Smooth muscle cell (in vitro differentiated cells): Measurements from ENCODE around the gene HOXB1. TPM values are rescaled to one million over a fixed set of nuclear protein-coding genes. Genes with fewer than 3 reads are reported as not detected.

Experiments used
- DNase-seq: peaks from one replicate; lab custom pipeline; 2025; ENCODE audit not compliant: unreplicated experiment; lab: John Stamatoyannopoulos, UW
- H2AFZ ChIP-seq: fragments of 200-600 bp; sonication (generic); 2 replicates; pipeline ENCODE4 v1.6.0; 2016; ENCODE audit warnings: antibody characterized with exemption, low read depth, mild to moderate bottlenecking
- H3F3A ChIP-seq: fragments of 200-600 bp; sonication (generic); 2 replicates; pipeline ENCODE4 v1.6.0; 2017; ENCODE audit warnings: antibody characterized with exemption, low read depth
- H3K27ac ChIP-seq: fragments of 200-600 bp; sonication (generic); 2 replicates; pipeline ENCODE4 v1.5.1; 2016; ENCODE audit warnings: low read depth, mild to moderate bottlenecking
- H3K27me3 ChIP-seq: fragments of 200-600 bp; sonication (generic); 2 replicates; pipeline ENCODE4 v1.6.1; 2016; ENCODE audit warnings: low read depth, mild to moderate bottlenecking
- H3K36me3 ChIP-seq: fragments of 200-600 bp; sonication (generic); 2 replicates; pipeline ENCODE4 v1.5.1; 2016; ENCODE audit warnings: low read depth
- H3K4me1 ChIP-seq: fragments of 200-600 bp; sonication (generic); 2 replicates; pipeline ENCODE4 v1.5.1; 2016; ENCODE audit warnings: low read depth
- H3K4me2 ChIP-seq: fragments of 200-600 bp; sonication (generic); 2 replicates; pipeline ENCODE4 v1.6.0; 2016; ENCODE audit warnings: mild to moderate bottlenecking
- H3K4me3 ChIP-seq: fragments of 200-600 bp; sonication (generic); 2 replicates; pipeline ENCODE4 v1.5.1; 2016; ENCODE audit warnings: mild to moderate bottlenecking
- H3K79me2 ChIP-seq: fragments of 200-600 bp; sonication (generic); 2 replicates; pipeline ENCODE4 v1.6.0; 2016; ENCODE audit warnings: low read depth, mild to moderate bottlenecking
- H3K9ac ChIP-seq: fragments of 200-600 bp; sonication (generic); 2 replicates; pipeline ENCODE4 v1.6.0; 2016; ENCODE audit warnings: low read depth
- H3K9me3 ChIP-seq: fragments of 200-600 bp; sonication (generic); replicated peaks from 2 replicates; pipeline ENCODE4 v1.5.1; 2016; ENCODE audit warnings: low read depth
- H4K20me1 ChIP-seq: fragments of 200-600 bp; sonication (generic); 2 replicates; pipeline ENCODE4 v1.6.0; 2016; ENCODE audit warnings: low read depth
- CTCF ChIP-seq: fragments of 200-600 bp; sonication (generic); IDR thresholded peaks from 2 replicates; pipeline ENCODE4 v1.5.1; 2017; ENCODE audit warnings: borderline replicate concordance, mild to moderate bottlenecking, antibody characterized with exemption; ENCODE audit not compliant: insufficient read depth, poor library complexity, severe bottlenecking
- WGBS: methylation state at CpG from one replicate; pipeline ENCODE4 v1.1.7; 2016; ENCODE audit warnings: low lambda C conversion rate; 5-methylcytosine and 5-hydroxymethylcytosine counted together
- polyA plus RNA-seq: library from polyadenylated mRNA; unstranded; fragments of >200 nt; fragmentation: Nextera tagmentation; extraction: Ambion mirVana; gene quantifications from 2 replicates; pipeline ENCODE4 v1.2.1, GENCODE V29; 2016
- total RNA-seq: library from RNA; depleted of rRNA; stranded (reverse); fragments of >200 nt; gene quantifications from 2 replicates; pipeline ENCODE4 v1.2.3, GENCODE V29; 2014

Gene HOXB1
- total and polyA plus RNA-seq, 2 experiments from 2014 or later: not detected

GRCh38 chr17:48541577-48542113 is 10.8 kb upstream of the HOXB1 start:
- Histone ChIP-seq H3K9ac (peak overlapping the region; percentile 81), H3K4me1 (peaks cover 15% of the 10 kb centered on the region), H3K36me3 (no peaks in the 10 kb centered on the region), H3K27ac (peak overlapping the region; percentile 93), H2AFZ (peak overlapping the region; percentile 85), H4K20me1 (no peaks in the 10 kb centered on the region), H3K9me3 (no peaks in the 10 kb centered on the region), H3K27me3 (no peaks in the 10 kb centered on the region), H3K4me2 (peak overlapping the region; percentile 98), H3K4me3 (peak overlapping the region; percentile 72), H3F3A (peaks cover 21% of the 10 kb centered on the region), H3K79me2 (peaks cover 30% of the 10 kb centered on the region)
- DNase-seq: peak; percentile 22
- 7% methylated on average over 15 of the region's 36 CpGs for WGBS
- no peak for TF ChIP-seq CTCF

GRCh38 chr17:48541036-48541576 is 10.3 kb upstream of the HOXB1 start:
- Histone ChIP-seq H3K27me3 (no peaks in the 10 kb centered on the region), H2AFZ (peak overlapping the region; percentile 85), H3K9ac (peak overlapping the region; percentile 81), H3K9me3 (no peaks in the 10 kb centered on the region), H4K20me1 (no peaks in the 10 kb centered on the region), H3K4me2 (peak overlapping the region; percentile 98), H3F3A (peaks cover 15% of the 10 kb centered on the region), H3K27ac (peak overlapping the region; percentile 93), H3K4me3 (peak overlapping the region; percentile 72), H3K4me1 (peaks cover 15% of the 10 kb centered on the region), H3K79me2 (peaks cover 30% of the 10 kb centered on the region), H3K36me3 (no peaks in the 10 kb centered on the region)
- DNase-seq: no peak
- 33% methylated on average over 11 of the region's 12 CpGs for WGBS
- TF ChIP-seq CTCF: no peak

GRCh38 chr17:48540213-48540612 is 9.4 kb upstream of the HOXB1 start:
- Histone ChIP-seq H3K4me3 (no peak overlapping the region), H2AFZ (no peak overlapping the region), H3F3A (peaks cover 8% of the 10 kb centered on the region), H3K9ac (no peak overlapping the region), H3K4me1 (peaks cover 15% of the 10 kb centered on the region), H3K36me3 (no peaks in the 10 kb centered on the region), H3K27ac (peak overlapping the region; percentile 93), H3K9me3 (no peaks in the 10 kb centered on the region), H3K27me3 (no peaks in the 10 kb centered on the region), H3K79me2 (peaks cover 30% of the 10 kb centered on the region), H3K4me2 (peak overlapping the region; percentile 98), H4K20me1 (no peaks in the 10 kb centered on the region)
- 75% methylated on average over 1 of the region's 1 CpG for WGBS
- DNase-seq: no peak
- no peak for TF ChIP-seq CTCF

GRCh38 chr17:48539177-48539576 is 8.4 kb upstream of the HOXB1 start:
- DNase-seq: no peak
- Histone ChIP-seq H3K4me3 (no peak overlapping the region), H2AFZ (no peak overlapping the region), H3K36me3 (no peaks in the 10 kb centered on the region), H3K9ac (no peak overlapping the region), H3K4me2 (peak overlapping the region; percentile 98), H3F3A (peaks cover 7% of the 10 kb centered on the region), H3K27me3 (no peaks in the 10 kb centered on the region), H3K4me1 (peaks cover 15% of the 10 kb centered on the region), H3K9me3 (no peaks in the 10 kb centered on the region), H3K79me2 (peaks cover 30% of the 10 kb centered on the region), H4K20me1 (no peaks in the 10 kb centered on the region), H3K27ac (peak overlapping the region; percentile 85)
- WGBS: 17% methylated on average over 4 of the region's 4 CpGs
- TF ChIP-seq CTCF: no peak
